Endodermal cell (in vitro differentiated cells): ENCODE data around the gene FAM47E. TPM values are rescaled to one million over a fixed set of nuclear protein-coding genes. Genes with fewer than 3 reads are reported as not detected.

Source experiments
- DNase-seq: peaks from one replicate; pipeline ENCODE4 v3.0.0-alpha.2; 2017
- H3K27ac ChIP-seq: 2 replicates; pipeline ENCODE4 v1.5.1; 2013; ENCODE audit warnings: mild to moderate bottlenecking, low read depth, low read length, moderate library complexity
- H3K27me3 ChIP-seq: 2 replicates; pipeline ENCODE4 v1.6.1; 2013; ENCODE audit warnings: mild to moderate bottlenecking, low read length, moderate library complexity; ENCODE audit not compliant: insufficient read depth, control insufficient read depth, poor library complexity, severe bottlenecking
- H3K36me3 ChIP-seq: 2 replicates; pipeline ENCODE4 v1.7.0; 2013; ENCODE audit warnings: mild to moderate bottlenecking, low read length, moderate library complexity; ENCODE audit not compliant: control insufficient read depth, insufficient read depth
- H3K4me1 ChIP-seq: one replicate; pipeline ENCODE4 v1.7.0; 2013; ENCODE audit warnings: low read length; ENCODE audit not compliant: control insufficient read depth, insufficient read depth
- H3K4me3 ChIP-seq: 2 replicates; pipeline ENCODE4 v1.5.1; 2013; ENCODE audit warnings: mild to moderate bottlenecking, low read length, moderate library complexity
- H3K9ac ChIP-seq: 2 replicates; pipeline ENCODE4 v1.6.1; 2013; ENCODE audit warnings: mild to moderate bottlenecking, low read length, moderate library complexity; ENCODE audit not compliant: poor library complexity, severe bottlenecking; ENCODE audit errors: extremely low read depth
- H3K9me3 ChIP-seq: 2 replicates; pipeline ENCODE4 v1.6.1; 2013; ENCODE audit warnings: mild to moderate bottlenecking, low read length, moderate library complexity; ENCODE audit not compliant: control insufficient read depth
- H3K27ac Mint-ChIP-seq: 2 replicates; pipeline ENCODE4 v1.8.0; 2020; ENCODE audit warnings: mixed read lengths
- H3K27me3 Mint-ChIP-seq: 2 replicates; pipeline ENCODE4 v1.8.0; 2021; ENCODE audit warnings: mild to moderate bottlenecking, mixed read lengths; ENCODE audit not compliant: insufficient read depth
- H3K36me3 Mint-ChIP-seq: 2 replicates; pipeline ENCODE4 v1.8.0; 2020; ENCODE audit warnings: low read depth, mixed read lengths
- H3K4me1 Mint-ChIP-seq: 2 replicates; pipeline ENCODE4 v1.8.0; 2020; ENCODE audit warnings: mixed read lengths
- H3K4me3 Mint-ChIP-seq: 2 replicates; pipeline ENCODE4 v1.8.0; 2020; ENCODE audit warnings: mild to moderate bottlenecking, moderate library complexity, mixed read lengths
- H3K9me3 Mint-ChIP-seq: 2 replicates; pipeline ENCODE4 v1.8.0; 2020; ENCODE audit warnings: mild to moderate bottlenecking, mixed read lengths
- WGBS, 2 experiments: methylation state at CpG; one replicate each; pipeline versions ENCODE4 v1.1.5 to v1.1.7; 2013; ENCODE audit warnings: missing lambda C conversion rate in 2 of 2, mixed read lengths in 1 of 2; ENCODE audit not compliant: insufficient coverage in 1 of 2, insufficient read length in 1 of 2; 5-methylcytosine and 5-hydroxymethylcytosine counted together
- total RNA-seq, 2 donors: library from RNA; stranded (reverse); fragmentation: NEBNext Ultra II Directional in 1 of 2; extraction: Animal tissue kit (Norgen Biotek cat#: 25700) in 1 of 2; gene quantifications; 2 replicates in 1 of 2; 3 replicates in 1 of 2; pipeline ENCODE4 v1.2.1, GENCODE V29; 2021
- TF ChIP-seq, protein P1 (sequence below): fragments of 200-600 bp; sonication (generic); conservative IDR thresholded peaks from 2 replicates; pipeline ENCODE4 v1.5.0; 2021; ENCODE audit warnings: antibody characterized with exemption, mild to moderate bottlenecking

Gene FAM47E
- total RNA-seq, 2 donors from 2014 or later = 0.84 to 2.5 TPM

DNA sequence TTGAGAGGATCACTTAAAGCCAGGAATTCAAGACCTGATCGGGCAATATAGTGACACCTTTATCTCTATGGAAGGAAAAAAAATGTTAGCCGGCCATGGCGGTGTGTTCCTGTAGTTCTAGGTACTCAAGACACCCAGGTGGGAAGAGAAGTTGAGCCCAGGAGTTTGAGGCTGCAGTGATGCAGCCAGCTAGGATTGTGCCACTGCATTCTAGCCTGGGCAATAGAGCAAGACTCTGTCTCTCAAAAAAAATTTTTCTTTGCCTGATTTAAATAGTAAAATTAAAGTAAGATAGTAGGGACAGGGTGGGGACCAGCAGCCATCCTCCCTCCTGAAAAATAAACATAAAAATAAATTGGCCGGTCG is 16.9 kb upstream of the FAM47E start:
- Histone ChIP-seq H3K9me3 (peaks cover 2% of the 10 kb centered on the region), H3K4me1 (no peaks in the 10 kb centered on the region), H3K4me3 (no peak overlapping the region), H3K27ac (no peak overlapping the region), H3K9ac (no peak overlapping the region), H3K36me3 (no peaks in the 10 kb centered on the region), H3K27me3 (no peaks in the 10 kb centered on the region)
- H3K27me3 Mint-ChIP-seq = no peaks in the 10 kb centered on the region
- H3K27ac Mint-ChIP-seq = no peak overlapping the region
- TF ChIP-seq, protein P1, sequence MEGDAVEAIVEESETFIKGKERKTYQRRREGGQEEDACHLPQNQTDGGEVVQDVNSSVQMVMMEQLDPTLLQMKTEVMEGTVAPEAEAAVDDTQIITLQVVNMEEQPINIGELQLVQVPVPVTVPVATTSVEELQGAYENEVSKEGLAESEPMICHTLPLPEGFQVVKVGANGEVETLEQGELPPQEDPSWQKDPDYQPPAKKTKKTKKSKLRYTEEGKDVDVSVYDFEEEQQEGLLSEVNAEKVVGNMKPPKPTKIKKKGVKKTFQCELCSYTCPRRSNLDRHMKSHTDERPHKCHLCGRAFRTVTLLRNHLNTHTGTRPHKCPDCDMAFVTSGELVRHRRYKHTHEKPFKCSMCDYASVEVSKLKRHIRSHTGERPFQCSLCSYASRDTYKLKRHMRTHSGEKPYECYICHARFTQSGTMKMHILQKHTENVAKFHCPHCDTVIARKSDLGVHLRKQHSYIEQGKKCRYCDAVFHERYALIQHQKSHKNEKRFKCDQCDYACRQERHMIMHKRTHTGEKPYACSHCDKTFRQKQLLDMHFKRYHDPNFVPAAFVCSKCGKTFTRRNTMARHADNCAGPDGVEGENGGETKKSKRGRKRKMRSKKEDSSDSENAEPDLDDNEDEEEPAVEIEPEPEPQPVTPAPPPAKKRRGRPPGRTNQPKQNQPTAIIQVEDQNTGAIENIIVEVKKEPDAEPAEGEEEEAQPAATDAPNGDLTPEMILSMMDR = no peak
- H3K4me1 Mint-ChIP-seq = peaks cover 21% of the 10 kb centered on the region
- H3K9me3 Mint-ChIP-seq = peaks cover 11% of the 10 kb centered on the region
- H3K36me3 Mint-ChIP-seq = peaks cover under 1% of the 10 kb centered on the region
- DNase-seq = no peak
- H3K4me3 Mint-ChIP-seq = peak overlapping the region; percentile 50
- WGBS, 2 experiments = 95 to 100% methylated on average over 4 to 5 of the region's 5 CpGs

DNA sequence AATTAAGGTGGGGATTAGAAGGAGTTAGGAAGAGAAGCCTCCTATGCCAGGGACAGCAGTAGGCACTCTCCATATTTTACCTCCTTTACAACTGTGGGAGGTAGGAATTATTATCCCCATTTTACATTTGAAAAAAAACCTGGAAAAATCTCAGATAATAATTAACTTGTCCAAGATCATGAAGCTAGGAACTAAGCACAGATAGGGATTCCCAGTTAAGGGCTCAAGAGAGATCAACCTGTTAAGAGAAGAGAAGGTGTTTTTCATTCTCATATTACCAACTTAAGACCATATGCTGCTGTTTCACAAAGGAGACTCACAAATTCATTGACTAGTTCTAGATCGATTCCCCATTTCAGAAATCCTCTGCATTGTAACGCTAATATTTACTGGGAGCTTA is 16.1 kb upstream of the FAM47E start:
- H3K27me3 ChIP-seq = no peaks in the 10 kb centered on the region
- Mint-ChIP-seq H3K27me3 (peaks cover 3% of the 10 kb centered on the region), H3K27ac (no peak overlapping the region), H3K9me3 (peaks cover 17% of the 10 kb centered on the region), H3K36me3 (no peaks in the 10 kb centered on the region), H3K4me3 (no peak overlapping the region), H3K4me1 (peaks cover 21% of the 10 kb centered on the region)
- H3K9ac ChIP-seq = no peak overlapping the region
- no peaks in the 10 kb centered on the region for H3K36me3 ChIP-seq
- TF ChIP-seq, protein P1 = no peak
- H3K27ac ChIP-seq = no peak overlapping the region
- no peaks in the 10 kb centered on the region for H3K4me1 ChIP-seq
- H3K9me3 ChIP-seq = peaks cover 9% of the 10 kb centered on the region
- 80 to 93% methylated on average over 1 to 2 of the region's 2 CpGs for WGBS, 2 experiments
- no peak overlapping the region for H3K4me3 ChIP-seq
- DNase-seq = no peak

DNA sequence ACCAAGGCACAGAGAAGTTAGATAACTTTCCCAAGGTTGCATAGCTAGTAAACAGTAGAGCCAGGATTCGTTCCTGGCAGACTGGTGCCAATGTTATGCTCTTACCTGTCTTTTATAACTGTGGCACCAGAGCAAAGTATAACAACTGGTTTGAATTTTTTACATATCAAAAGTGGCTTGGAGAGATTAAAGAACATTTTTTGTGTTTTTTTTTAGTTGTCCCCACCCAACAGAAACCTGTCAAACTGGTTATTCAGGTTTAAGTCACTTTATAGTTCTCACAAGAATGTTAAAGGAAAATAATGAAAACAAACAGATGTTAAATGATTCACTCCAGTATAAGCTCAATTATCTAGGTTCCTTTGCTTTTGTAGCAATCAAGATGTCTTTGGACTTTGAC is 15.6 kb upstream of the FAM47E start:
- WGBS, 2 experiments = 92 to 97% methylated on average over 1 of the region's 1 CpG
- Histone ChIP-seq H3K27ac (no peak overlapping the region), H3K9ac (no peak overlapping the region), H3K4me1 (no peaks in the 10 kb centered on the region), H3K9me3 (peaks cover 11% of the 10 kb centered on the region), H3K4me3 (no peak overlapping the region), H3K36me3 (no peaks in the 10 kb centered on the region), H3K27me3 (no peaks in the 10 kb centered on the region)
- TF ChIP-seq, protein P1 = no peak
- DNase-seq = no peak
- peaks cover 21% of the 10 kb centered on the region for H3K4me1 Mint-ChIP-seq
- no peaks in the 10 kb centered on the region for H3K36me3 Mint-ChIP-seq
- no peak overlapping the region for H3K27ac Mint-ChIP-seq
- H3K9me3 Mint-ChIP-seq = peaks cover 20% of the 10 kb centered on the region
- no peak overlapping the region for H3K4me3 Mint-ChIP-seq
- H3K27me3 Mint-ChIP-seq = peaks cover 7% of the 10 kb centered on the region
